ENCODE data around the gene BBS9.

Gene BBS9

GRCh38 chr7:33612442-33612841 lies 483.1 kb downstream of the BBS9 start:
- CTCF ChIA-PET: no interaction called here
- TF ChIP-seq CTCF (conservative IDR thresholded peaks at IDR 0.05; ENCODE audit: low read depth): no peak
- no peak for DNase-seq (ENCODE audit: low spot score)
- H3K27ac ChIP-seq: no peak overlapping the region
- POLR2A ChIA-PET (ENCODE audit: low non-redundant PET): no interaction called here

GRCh38 chr7:33614357-33615117 lies 485.2 kb downstream of the BBS9 start:
- ChIA-PET POLR2A (ENCODE audit: low non-redundant PET) (no interaction called here), CTCF (interaction anchor here (0.6 kb wide), 1 partner anchor 44 kb away, joined by 3 read pairs; no protein-coding TSS in a partner anchor)
- no peak overlapping the region for H3K27ac ChIP-seq
- TF ChIP-seq CTCF (conservative IDR thresholded peaks at IDR 0.05; ENCODE audit: low read depth): no peak
- DNase-seq (ENCODE audit: low spot score): no peak

DNA sequence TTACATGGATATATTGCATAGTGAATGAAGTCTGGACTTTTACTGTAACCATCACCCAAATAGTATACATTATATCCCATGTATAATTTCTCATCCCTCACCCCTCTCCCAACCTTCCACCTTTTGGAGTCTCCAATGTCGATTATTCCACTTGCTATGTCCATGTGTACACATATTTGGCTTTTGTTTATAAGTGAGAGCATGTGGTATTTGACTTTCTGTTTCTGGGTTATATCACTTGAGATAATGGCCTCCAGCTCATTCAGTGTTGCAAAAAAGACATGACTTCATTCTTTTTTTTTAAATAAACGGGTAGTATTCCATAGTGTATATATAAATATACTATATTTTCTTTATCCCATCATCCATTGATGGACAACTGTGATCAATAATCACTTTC lies 487.4 kb downstream of the BBS9 start:
- CTCF ChIA-PET: no interaction called here
- DNase-seq (ENCODE audit: low spot score): no peak
- H3K27ac ChIP-seq: no peak overlapping the region
- no peak for TF ChIP-seq CTCF (conservative IDR thresholded peaks at IDR 0.05; ENCODE audit: low read depth)
- POLR2A ChIA-PET (ENCODE audit: low non-redundant PET): no interaction called here

DNA sequence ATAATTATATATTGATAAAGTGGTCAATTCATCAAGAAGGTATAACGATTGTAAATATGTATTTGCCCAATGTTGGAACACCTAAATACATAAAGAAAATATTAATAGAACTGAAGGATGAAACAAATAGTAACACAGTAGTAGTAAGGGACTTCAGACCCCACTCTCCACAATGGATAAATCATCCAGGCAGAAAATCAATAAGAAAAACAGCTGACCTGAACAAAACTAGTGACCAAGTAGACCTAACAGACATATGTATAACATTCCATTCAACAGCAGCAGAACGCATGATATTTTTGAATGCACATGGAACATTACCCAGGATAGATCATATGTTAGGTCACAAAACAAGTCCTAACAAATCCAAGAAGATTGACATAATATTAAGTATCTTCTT lies 489.9 kb downstream of the BBS9 start:
- H3K27ac ChIP-seq: no peak overlapping the region
- no peak for DNase-seq (ENCODE audit: low spot score)
- no peak for TF ChIP-seq CTCF (conservative IDR thresholded peaks at IDR 0.05; ENCODE audit: low read depth)
- CTCF ChIA-PET: interaction anchor here (0.6 kb wide), 1 partner anchor 286 kb away, joined by 3 read pairs; no protein-coding TSS in a partner anchor
- POLR2A ChIA-PET (ENCODE audit: low non-redundant PET): no interaction called here

- TF ChIP-seq CTCF (conservative IDR thresholded peaks at IDR 0.05; ENCODE audit: low read depth): no peak
- POLR2A ChIA-PET (ENCODE audit: low non-redundant PET): interaction anchor here (0.6 kb wide), 1 partner anchor 387 kb away, joined by 8 read pairs; no protein-coding TSS in a partner anchor
- CTCF ChIA-PET: no interaction called here
- no peak overlapping the region for H3K27ac ChIP-seq
- no peak for DNase-seq (ENCODE audit: low spot score)
Measured at GRCh38 chr7:33623267-33623666, 493.9 kb downstream of the BBS9 start.

DNA sequence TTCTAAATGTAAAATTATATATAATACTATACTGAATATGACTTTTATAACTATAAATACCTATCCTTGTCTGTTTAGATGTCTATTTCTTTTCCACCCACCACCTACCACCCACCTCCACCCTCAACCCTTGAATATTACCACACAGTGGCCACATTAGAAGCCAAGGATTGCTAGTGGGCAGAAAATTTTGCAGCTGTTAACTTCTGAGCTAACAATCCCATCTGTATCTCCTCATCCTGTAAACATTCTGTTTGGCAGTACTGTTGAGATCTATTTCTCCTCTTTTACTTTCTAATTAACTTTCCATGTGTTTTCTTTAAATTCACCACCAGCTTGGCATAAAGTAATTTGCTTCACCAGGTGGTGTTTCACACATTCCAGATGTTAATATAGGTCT lies 494.9 kb downstream of the BBS9 start:
- ChIA-PET CTCF (no interaction called here), POLR2A (ENCODE audit: low non-redundant PET) (no interaction called here)
- no peak overlapping the region for H3K27ac ChIP-seq
- no peak for DNase-seq (ENCODE audit: low spot score)
- TF ChIP-seq CTCF (conservative IDR thresholded peaks at IDR 0.05; ENCODE audit: low read depth): no peak
